Muscle of arm (tissue), 12 donors: Measurements from ENCODE around the gene CENPT. TPM values are rescaled to one million over a fixed set of nuclear protein-coding genes. Genes with fewer than 3 reads are reported as not detected.
"Not testable (repeated sequence)": the region's sequence is repeated elsewhere in the genome, so short reads cannot be mapped to it uniquely, and the experiment has no call there.

Experiments used
- DNase-seq: peaks from one replicate; pipeline ENCODE4 v3.0.0-alpha.2; 2013
- polyA plus RNA-seq, 12 donors: library from polyadenylated mRNA; unstranded; fragments of 120-200 nt; gene quantifications; one replicate each; pipeline ENCODE4 v1.2.1, GENCODE V29; 2013; ENCODE audit not compliant: insufficient read length in 12 of 12

CENPT gene
- polyA plus RNA-seq, 12 donors, result 27.3 to 61.6 (median 32.4) TPM; not detected in 1

GRCh38 chr16:67878232-67878631 is 30.7 kb upstream of the CENPT start:
- no peak for DNase-seq

GRCh38 chr16:67877064-67877463 is 29.6 kb upstream of the CENPT start:
- DNase-seq, result no peak

- no peak for DNase-seq
Measured at GRCh38 chr16:67874372-67874771, 26.9 kb upstream of the CENPT start.

- no peak for DNase-seq
Measured at GRCh38 chr16:67873435-67874370, 26.2 kb upstream of the CENPT start.

- peak; percentile 78 for DNase-seq
Measured at GRCh38 chr16:67872631-67873434, 25.3 kb upstream of the CENPT start, which contains the start of gene EDC4. EDC4 (plus strand) TSS chr16:67873052; CDS start chr16:67873262, 210 bp downstream.

GRCh38 chr16:67872131-67872630 is 24.7 kb upstream of the CENPT start:
- DNase-seq, result no peak

GRCh38 chr16:67871256-67871655 is 23.8 kb upstream of the CENPT start:
- DNase-seq, result no peak

GRCh38 chr16:67869653-67870052 is 22.2 kb upstream of the CENPT start:
- DNase-seq, result no peak

GRCh38 chr16:67868290-67868689 is 20.8 kb upstream of the CENPT start:
- DNase-seq, result no peak

GRCh38 chr16:67865318-67865717 is 17.8 kb upstream of the CENPT start:
- no peak for DNase-seq

- no peak for DNase-seq
Measured at GRCh38 chr16:67864594-67864993, 17.1 kb upstream of the CENPT start.

GRCh38 chr16:67864044-67864443 is 16.6 kb upstream of the CENPT start:
- not testable (repeated sequence) for DNase-seq

GRCh38 chr16:67862623-67863583 is 15.4 kb upstream of the CENPT start:
- peak; percentile 76 for DNase-seq

GRCh38 chr16:67861877-67862276 is 14.4 kb upstream of the CENPT start:
- DNase-seq, result no peak

GRCh38 chr16:67860589-67861398 is 13.3 kb upstream of the CENPT start:
- no peak for DNase-seq

- DNase-seq, result no peak
Measured at GRCh38 chr16:67858500-67858899, 11.0 kb upstream of the CENPT start.

- no peak for DNase-seq
Measured at GRCh38 chr16:67857547-67858233, 10.2 kb upstream of the CENPT start.

- DNase-seq, result no peak
Measured at GRCh38 chr16:67856927-67857546, 9.5 kb upstream of the CENPT start.

GRCh38 chr16:67855789-67856188 is 8.3 kb upstream of the CENPT start:
- DNase-seq, result no peak
